Islet of Langerhans (tissue), 1 donor: Measurements from ENCODE around the gene OCRL.

Experiments
- FAIRE-seq: peaks from one replicate; lab custom pipeline; 2011; peaks lifted over from hg19 to GRCh38; lab: Jason Lieb, UNC

OCRL gene

GRCh38 chrX:129540068-129540653, at the start of gene OCRL:
TSS of gene OCRL (plus strand) at chrX:129540259. CDS start at chrX:129540440, 181 bp downstream.
- FAIRE-seq = no peak

GRCh38 chrX:129490330-129490729, 49.7 kb upstream of the OCRL start:
- FAIRE-seq = no peak

- FAIRE-seq = no peak
Observed at GRCh38 chrX:129493643-129494042, 46.4 kb upstream of the OCRL start.

- no peak for FAIRE-seq
Observed at GRCh38 chrX:129494887-129495286, 45.2 kb upstream of the OCRL start.

GRCh38 chrX:129495900-129496299, 44.2 kb upstream of the OCRL start:
- no peak for FAIRE-seq

GRCh38 chrX:129496625-129497024, 43.4 kb upstream of the OCRL start:
- no peak for FAIRE-seq

- no peak for FAIRE-seq
Observed at GRCh38 chrX:129497146-129497843, 42.8 kb upstream of the OCRL start.

GRCh38 chrX:129510331-129510730, 29.7 kb upstream of the OCRL start:
- FAIRE-seq = peak; percentile 84

- peak; percentile 61 for FAIRE-seq
Observed at GRCh38 chrX:129511689-129512088, 28.4 kb upstream of the OCRL start.

- FAIRE-seq = peak; percentile 56
Observed at GRCh38 chrX:129512409-129512808, 27.6 kb upstream of the OCRL start.

- FAIRE-seq = peak; percentile 89
Observed at GRCh38 chrX:129516402-129516801, 23.7 kb upstream of the OCRL start.

GRCh38 chrX:129520151-129520550, 19.9 kb upstream of the OCRL start:
- FAIRE-seq = no peak

- no peak for FAIRE-seq
Observed at GRCh38 chrX:129522184-129523078, 17.6 kb upstream of the OCRL start.

GRCh38 chrX:129523079-129523911, 16.8 kb upstream of the OCRL start, which contains the start of gene SMARCA1:
TSS of gene SMARCA1 (minus strand) at chrX:129523490. CDS start at chrX:129523370, 120 bp downstream.
- no peak for FAIRE-seq

GRCh38 chrX:129524250-129524850, 15.7 kb upstream of the OCRL start:
- FAIRE-seq = no peak

GRCh38 chrX:129525162-129525561, 14.9 kb upstream of the OCRL start:
- peak; percentile 79 for FAIRE-seq

- FAIRE-seq = no peak
Observed at GRCh38 chrX:129525896-129526295, 14.2 kb upstream of the OCRL start.

- FAIRE-seq = no peak
Observed at GRCh38 chrX:129529685-129530281, 10.3 kb upstream of the OCRL start.

GRCh38 chrX:129530410-129530809, 9.6 kb upstream of the OCRL start:
- FAIRE-seq = no peak

- FAIRE-seq = no peak
Observed at GRCh38 chrX:129531132-129531531, 8.9 kb upstream of the OCRL start.
